GM18858 (cell line): ENCODE data around the gene RARA.

Experiments used
- ATAC-seq: cut with Tn5 transposase; IDR thresholded peaks from one replicate; pipeline ENCODE4 v1.9.1; 2021; ENCODE audit not compliant: unreplicated experiment

RARA gene

DNA sequence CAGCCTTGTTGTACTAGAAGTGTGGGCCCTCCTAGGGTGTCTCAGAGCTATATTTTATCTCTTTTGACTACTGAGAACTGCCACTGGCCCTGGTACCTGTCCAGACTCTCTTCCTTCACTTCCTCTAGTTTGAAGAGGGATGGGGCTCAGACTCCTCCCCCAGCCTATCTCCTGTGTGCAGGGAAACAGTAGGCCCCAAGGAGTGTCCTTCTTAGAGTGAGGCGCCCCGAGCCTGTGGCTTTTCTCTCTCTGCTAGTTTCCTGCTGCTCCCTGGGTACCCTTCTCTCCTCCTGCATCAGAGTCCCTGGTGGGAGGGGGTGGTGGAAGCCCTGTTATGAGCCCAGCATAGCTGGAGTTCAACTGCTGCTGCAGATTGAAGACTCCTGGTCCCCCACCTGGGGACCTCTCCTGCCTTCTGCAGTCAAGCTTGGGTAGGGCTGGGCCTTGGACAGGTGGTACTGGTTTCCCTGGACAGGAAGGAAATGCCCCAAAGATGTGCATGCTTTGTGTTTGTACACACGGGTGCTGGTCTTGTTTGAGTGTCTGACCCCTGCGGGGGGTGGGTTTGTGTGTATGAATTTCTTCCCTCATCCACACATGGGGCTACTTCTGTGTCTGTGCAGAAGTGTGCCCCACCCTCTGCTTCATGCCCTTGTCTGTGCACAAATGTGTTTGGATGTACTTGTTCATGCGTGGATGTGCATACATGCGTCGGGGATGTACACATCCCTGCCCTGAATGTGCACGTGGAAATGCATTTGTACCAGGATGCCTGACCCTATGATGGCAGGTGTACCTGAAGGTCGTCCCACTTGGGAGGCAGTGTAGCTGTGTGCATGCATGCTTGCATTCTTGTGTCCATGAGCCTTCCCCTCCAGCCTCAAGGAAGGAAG lies 6.9 kb downstream of the RARA start:
- no peak for ATAC-seq

DNA sequence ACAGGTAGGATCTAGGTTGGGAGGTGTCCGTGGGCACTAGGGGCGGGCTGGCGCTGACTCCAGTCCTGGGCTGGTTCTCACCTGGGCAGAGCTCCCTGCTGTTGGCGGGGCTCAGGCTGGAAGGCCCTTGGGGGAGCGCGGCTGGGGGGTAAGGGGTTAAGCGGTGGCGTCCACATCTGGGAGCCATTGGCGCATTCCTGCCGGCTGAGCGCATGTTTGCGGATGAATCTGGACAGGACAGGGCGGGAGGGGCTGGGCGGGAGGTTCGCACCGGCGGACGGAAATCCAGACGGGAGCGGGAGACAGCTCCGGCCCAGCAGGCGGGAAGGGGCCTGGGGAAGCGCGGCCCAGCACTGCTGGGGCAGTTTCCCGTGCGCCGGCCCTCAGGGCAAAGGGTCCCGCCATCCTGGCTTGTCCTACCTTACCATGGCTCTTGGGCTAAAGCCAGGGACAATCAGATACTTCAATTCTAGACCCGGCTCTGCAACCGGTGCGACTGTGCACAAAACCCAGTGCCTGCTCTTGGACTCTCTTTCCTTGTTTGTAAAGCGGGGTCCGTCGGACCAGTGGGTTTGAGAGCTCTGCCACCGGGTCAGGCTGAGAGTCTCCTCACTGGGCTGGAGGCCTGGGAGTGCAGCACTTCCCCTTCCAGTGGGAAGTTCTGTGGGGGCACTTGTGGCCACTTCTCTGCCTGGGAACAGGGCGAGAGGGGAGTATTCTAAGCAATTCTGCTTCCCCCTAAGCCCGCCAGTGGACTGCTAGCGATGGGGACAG lies 7.8 kb downstream of the RARA start:
- ATAC-seq = no peak

DNA sequence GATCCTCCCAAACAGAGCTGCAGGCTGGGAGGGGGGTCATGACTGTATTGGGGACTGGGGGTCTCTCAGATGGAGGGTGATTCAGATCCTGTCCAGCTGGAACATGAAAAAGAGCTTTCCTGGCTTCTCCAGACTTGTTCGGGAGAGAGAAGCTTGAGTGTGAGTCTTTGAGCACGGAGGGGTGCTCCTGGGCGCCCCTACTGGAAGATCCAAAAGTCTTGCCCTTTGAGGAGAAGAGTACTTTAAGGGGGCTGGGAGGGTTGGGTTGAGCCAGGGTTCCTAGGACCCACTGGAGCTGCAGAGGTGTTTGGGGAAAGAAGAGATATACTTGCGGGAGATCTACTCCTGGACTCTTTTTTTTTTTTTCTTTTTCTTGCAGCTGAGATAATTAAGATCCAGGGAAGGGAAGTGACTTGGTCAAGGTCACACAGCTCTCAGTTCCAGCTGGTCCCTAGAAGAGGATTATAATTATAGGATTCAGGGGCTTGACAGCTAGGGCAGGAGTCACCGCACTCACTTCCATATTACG lies 8.4 kb downstream of the RARA start:
- ATAC-seq = no peak

DNA sequence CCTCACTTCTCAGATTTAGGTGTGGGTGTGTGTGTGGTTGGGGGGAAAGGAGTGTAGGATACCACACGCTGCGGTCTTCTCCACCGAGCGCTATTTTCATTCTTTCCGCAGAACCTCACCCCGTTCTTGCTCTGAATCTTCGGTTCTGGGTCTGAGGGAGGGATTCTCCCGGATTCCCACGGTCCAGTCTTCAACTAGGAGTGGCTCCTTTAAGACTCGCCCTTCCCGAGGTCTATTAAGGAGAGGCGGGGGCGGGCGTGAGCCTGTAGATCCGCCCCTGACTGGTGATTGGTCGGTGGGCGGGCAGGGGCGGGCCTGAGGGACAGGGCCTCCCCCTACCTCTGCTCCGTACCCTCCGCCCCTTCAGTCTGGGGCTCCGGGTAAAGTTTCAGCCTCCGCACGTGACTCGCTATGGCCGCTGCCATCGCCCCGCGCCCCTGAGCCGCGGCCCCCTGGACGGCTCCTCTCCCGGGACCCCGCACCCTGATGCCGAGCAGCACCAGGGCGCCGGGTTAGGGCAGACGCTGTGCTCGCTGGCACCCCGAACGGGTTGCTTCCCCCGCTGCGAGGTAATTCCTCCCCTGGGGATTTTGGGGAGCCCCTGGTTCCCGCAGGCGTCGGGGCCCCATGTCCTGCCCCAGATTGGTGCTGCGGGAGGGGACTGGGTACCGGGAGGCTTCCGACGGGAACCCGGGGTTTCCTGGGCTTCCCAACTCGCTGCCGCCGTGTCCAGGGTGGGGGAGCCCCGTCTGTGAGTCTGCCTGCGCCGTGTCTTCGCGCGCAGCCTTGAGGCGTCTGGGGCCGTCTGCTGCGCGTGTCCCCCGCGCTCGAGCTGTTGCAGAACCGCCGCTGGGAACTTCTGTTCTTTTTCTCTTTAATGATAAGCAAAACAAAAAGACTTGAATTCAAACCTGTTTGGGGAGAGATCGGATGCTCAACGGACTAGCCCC lies 9.2 kb downstream of the RARA start:
- peak; percentile 33 for ATAC-seq

- no peak for ATAC-seq
These were observed 9.9 kb downstream of the RARA start for GRCh38 chr17:40318830-40319391.

- no peak for ATAC-seq
These were observed 10.9 kb downstream of the RARA start for GRCh38 chr17:40319651-40320540.

DNA sequence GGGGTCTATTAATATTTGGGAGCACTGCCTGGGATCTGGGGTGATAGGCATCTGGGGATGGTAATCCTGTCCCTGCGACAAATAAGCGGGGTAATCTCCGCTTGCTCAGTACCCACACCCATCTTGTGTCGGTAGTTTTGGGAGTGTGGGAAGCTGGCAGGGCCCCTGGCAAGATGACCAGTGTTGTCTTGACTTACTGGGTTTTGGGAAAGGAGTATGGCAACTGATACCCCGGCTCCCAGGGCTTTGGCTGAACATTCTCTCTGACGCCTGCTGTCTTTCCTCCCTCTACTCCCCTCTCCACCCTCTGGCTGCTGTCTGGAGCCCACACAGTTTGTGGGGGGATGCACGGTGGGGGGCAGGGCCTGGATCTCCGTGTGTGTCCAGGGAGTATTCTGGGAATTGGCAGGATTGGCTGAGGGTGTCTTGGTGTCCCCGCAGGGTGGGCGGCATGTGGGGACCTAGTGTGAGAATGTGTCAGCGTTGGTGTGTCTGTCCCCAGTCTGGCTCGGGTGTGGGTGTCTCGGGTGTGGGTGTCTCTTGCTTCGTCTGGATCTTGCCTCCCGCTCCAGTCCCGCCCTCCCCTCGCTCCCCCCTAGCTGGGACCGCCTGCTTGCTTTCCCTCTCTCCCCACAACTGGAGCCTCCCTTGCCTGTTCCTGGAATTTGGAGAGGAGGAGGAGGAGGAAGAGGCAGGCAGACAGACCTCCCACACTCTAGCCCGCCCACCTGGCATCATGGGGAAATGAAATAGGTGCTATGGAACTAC lies 12.0 kb downstream of the RARA start:
- no peak for ATAC-seq

DNA sequence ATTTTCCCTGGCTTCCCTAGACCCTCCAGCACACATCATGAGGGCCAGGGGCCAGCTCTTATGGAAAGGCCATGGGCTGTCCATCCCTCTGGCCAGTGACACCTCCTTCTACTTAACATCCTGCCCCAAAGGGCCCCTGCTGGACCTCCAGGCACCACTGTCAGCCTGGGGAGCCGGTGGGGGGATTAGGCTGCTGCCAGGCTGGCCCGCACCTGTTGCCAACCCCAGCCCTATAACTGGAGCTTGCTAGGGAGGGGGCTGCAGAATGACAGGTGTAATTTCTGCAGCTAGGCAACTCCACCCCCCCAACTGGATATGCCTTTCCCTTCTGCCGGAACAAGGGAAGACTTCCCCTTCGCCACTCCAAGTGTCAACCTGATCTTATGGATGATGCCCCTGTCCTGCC lies 12.5 kb downstream of the RARA start:
- ATAC-seq = no peak

DNA sequence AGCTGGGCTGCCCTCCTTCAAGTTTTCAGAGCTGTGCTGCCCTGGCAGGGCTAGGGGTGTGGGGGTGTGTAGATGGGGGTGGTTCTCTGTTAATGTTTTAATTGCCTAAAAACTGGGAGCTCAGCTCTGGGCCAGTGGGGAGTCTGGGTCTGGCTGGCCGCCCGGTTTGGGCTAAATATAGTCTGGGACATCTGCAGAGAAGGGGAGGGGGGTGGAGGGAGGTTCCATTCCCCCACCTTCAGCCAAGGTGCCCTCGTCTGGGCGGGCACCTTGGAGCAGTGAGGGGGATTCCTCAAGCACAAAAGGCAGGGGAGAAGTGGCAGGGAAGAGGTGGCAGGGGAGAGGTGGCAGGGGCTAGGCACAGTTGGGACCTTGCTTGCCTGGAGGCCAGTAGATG lies 13.0 kb downstream of the RARA start:
- no peak for ATAC-seq

GRCh38 chr17:40322358-40323315 lies 13.7 kb downstream of the RARA start:
- ATAC-seq = no peak

DNA sequence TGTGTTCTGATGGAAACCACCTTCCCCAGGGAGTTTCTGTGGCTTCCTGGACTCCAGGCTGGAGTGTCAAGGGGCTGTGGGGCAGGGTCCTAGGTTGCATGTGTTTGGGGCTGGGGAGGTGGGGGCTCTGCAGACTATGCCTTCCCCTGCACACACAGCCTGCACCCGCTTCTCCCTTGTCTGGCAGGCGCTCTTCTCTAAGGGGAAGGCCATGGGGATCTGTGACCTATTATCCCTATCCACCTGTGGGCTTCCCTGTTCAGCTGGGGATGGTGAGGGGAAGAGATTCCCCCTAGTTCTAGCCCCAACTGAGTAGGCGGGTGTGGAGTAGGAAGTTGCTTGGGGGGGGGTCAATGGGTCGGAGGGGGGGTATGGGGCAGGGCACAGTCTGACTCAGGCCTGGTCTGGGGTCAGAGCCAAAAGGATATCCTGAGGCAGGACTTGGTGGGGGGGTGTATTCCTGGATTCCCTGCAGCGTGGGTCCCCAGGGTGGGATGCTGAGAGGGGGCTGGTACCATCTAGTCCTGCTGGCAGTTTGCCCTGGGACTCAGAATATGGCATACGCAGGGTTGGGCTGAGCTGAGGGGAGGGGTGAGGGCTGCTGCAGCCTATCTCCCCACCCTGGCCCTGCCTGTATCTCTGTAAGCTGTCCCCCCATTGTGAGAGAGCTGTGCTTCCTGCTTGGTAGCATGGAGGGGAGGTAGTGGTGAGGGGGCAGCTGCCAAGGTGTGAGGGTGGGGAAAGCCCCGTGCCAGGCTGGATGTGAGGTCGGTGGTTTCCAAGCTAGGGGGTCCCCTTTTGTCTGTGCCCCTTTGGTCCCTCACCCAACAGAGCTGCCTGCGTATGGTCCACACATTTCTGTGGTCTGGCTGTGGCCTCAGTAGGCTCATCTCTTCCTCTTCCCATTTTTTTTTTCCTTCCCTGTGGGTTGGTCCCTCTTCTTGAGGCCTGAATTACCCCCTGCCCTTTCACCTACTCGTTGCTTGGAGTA lies 14.7 kb downstream of the RARA start:
- ATAC-seq = no peak

DNA sequence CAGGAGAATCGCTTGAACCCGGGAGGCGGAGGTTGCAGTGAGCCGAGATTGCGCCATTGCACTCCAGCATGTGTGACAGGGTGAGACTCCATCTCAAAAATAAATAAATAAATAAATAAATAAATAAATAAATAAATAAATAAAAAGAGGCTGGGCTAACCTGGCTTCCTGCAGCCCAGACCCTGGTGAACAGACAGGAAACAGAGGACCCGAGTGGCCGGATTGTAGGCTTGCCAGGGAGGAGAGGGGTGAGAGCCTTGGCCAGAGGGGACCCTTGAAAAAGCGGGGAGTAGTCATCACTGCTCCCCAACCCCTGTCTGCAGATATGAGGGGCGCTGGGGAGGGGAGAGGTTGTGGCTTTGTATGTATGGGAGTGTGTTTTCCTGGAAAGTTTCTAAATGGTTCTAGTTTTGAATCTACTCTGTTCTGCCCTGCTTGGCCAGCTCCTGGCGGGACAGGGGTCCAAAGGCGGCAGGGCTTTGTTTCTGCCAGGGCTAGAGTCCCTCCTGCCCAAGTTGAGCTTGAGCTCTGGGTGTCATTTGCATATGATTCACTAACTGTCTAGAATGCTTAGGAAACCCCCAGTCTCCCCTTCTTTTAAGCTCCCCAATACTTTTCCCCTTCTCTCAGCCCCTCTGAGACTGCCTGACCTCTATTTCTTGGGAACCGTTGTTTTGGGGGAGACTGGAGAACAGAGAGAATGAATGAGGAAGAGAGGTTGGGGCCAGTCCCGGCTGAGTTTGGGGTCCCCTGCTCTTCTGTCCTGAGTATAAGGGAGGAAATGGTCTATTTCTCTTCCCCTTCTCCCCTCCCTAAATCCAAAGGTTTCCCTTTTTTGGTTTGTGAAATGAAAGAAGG lies 16.4 kb downstream of the RARA start:
- ATAC-seq = no peak

DNA sequence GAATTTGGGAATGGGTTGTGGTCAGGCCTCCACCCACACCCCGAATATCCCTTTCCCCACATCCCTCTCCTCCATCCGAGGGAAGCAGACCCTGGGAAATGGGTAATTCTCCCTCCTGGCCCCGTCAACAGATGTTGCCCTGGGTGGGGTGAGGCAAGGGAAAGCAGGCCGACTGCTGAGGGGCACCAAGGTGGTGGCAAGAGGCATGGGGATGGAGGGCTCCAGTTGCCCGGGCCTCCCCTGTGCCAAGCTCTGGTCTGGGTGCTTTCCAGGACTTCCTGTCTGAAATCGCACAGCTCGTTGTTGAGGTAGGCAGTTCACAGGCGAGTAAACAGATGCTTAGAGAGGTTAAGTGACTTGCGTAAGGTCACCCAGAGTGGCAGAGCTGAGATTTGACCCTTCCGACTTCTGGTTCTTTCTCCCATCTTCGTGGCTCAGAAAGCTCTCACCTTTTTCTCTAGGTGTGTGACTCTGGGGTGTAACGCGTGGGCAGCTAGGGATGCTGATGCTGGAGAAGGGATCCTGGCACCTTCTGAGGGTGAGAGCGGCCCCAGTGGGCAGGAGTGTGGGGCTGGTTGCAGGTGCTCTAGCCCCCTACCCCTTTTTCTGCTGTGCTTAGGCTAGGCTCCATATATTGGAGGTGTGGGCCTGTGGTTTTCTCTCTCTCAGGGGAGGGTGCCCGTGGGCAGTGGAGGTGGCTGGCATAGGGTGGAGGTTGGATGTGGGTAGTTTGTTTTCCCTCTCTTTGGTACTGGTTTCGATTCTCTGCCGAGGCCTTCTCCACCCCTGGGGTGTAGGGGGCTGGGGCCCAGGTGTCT lies 17.2 kb downstream of the RARA start:
- no peak for ATAC-seq

DNA sequence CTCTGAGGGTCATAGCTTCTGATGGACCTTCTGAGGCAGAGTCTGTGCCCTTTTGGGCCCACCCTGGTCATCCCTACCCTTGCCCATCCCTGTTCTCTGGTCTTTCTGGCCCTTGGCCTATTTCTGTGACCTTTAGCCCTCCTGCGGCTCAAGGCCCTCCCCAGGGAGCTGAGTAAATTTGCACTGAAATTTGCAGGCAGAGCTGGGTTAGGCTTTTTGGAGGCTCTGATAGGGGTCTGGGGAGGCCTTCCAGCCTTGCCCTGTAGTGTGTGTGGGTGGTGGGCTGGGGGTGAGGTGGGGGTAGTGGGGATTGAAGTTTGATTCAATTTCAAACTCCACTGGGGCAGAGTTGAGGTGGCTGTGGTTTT lies 17.8 kb downstream of the RARA start:
- no peak for ATAC-seq

- ATAC-seq = no peak
These were observed 18.3 kb downstream of the RARA start for GRCh38 chr17:40327244-40327729.
